Measurements from ENCODE around the gene ACACA.

GRCh38 chr17:37280841-37281240, 125.8 kb downstream of the ACACA start:
- TF ChIP-seq SUZ12 (IDR thresholded peaks at IDR 0.05), result no peak
- TF ChIP-seq HDGF (IDR thresholded peaks at IDR 0.05; ENCODE audit: borderline replicate concordance), result no peak
- TF ChIP-seq CTBP1 (IDR thresholded peaks at IDR 0.05; ENCODE audit: borderline replicate concordance), result no peak
- no peak for TF ChIP-seq FOXM1 (IDR thresholded peaks at IDR 0.05; ENCODE audit: borderline replicate concordance)
- TF ChIP-seq SP1 (IDR thresholded peaks at IDR 0.05), result no peak
- TF ChIP-seq FOXK2 (IDR thresholded peaks at IDR 0.05), result no peak
- no peak for TF ChIP-seq TARDBP (IDR thresholded peaks at IDR 0.05)
- no peak for TF ChIP-seq FOXA1 (IDR thresholded peaks at IDR 0.05)
- TF ChIP-seq L3MBTL2 (conservative IDR thresholded peaks at IDR 0.05), result no peak
- no peak for TF ChIP-seq BHLHE40 (IDR thresholded peaks at IDR 0.05; ENCODE audit: borderline replicate concordance)
- no peak for TF ChIP-seq NFRKB (IDR thresholded peaks at IDR 0.05)
- no peak for TF ChIP-seq ZNF384 (IDR thresholded peaks at IDR 0.05)
- no peak for TF ChIP-seq LEF1 (IDR thresholded peaks at IDR 0.05; ENCODE audit: borderline replicate concordance)
- TF ChIP-seq ELF4 (IDR thresholded peaks at IDR 0.05), result no peak

Measured in HEK293T (cell line).